Thymus (tissue), 11 donors: ENCODE results near the gene R3HDM4. TPM values are rescaled to one million over a fixed set of nuclear protein-coding genes. Genes with fewer than 3 reads are reported as not detected.
"Not testable (repeated sequence)": the region's sequence is repeated elsewhere in the genome, so short reads cannot be mapped to it uniquely, and the experiment has no call there.

Experiments used
- DNase-seq, 9 donors: peaks; one replicate each; pipeline ENCODE4 v3.0.0-alpha.2; 2013; ENCODE audit warnings: low spot score in 9 of 9, low read depth in 6 of 9, missing footprints in 1 of 9
- H3K27ac ChIP-seq, 2 donors: one replicate each; pipeline ENCODE4 v1.5.1; 2013; ENCODE audit warnings: control low read depth in 1 of 2, low read depth in 1 of 2, low read length in 1 of 2, mild to moderate bottlenecking in 1 of 2, moderate library complexity in 1 of 2
- H3K27me3 ChIP-seq, 2 donors: one replicate each; pipeline ENCODE4 v1.5.1; 2013; ENCODE audit warnings: low read length in 1 of 2; ENCODE audit not compliant: control insufficient read depth in 2 of 2, insufficient read depth in 1 of 2
- H3K36me3 ChIP-seq, 2 donors: one replicate each; pipeline ENCODE4 v1.5.1; 2013; ENCODE audit warnings: low read length in 1 of 2, mild to moderate bottlenecking in 1 of 2, moderate library complexity in 1 of 2; ENCODE audit not compliant: control insufficient read depth in 2 of 2, insufficient read depth in 2 of 2
- H3K4me1 ChIP-seq, 2 donors: one replicate each; pipeline ENCODE4 v1.5.1; 2013; ENCODE audit warnings: low read length in 2 of 2; ENCODE audit not compliant: control insufficient read depth in 2 of 2, insufficient read depth in 2 of 2
- H3K4me3 ChIP-seq, 2 donors: one replicate each; pipeline ENCODE4 v1.5.1; 2013; ENCODE audit warnings: low read length in 2 of 2, control low read depth in 1 of 2, mild to moderate bottlenecking in 1 of 2
- H3K9me3 ChIP-seq, 2 donors: one replicate each; pipeline ENCODE4 v1.5.1; 2013; ENCODE audit warnings: low read length in 1 of 2, mild to moderate bottlenecking in 1 of 2; ENCODE audit not compliant: control insufficient read depth in 2 of 2, insufficient read depth in 1 of 2
- WGBS: extraction: QIAGEN DNeasy Blood & Tissue Kit; methylation state at CpG from one replicate; pipeline ENCODE4 v1.1.7; 2013; 5-methylcytosine and 5-hydroxymethylcytosine counted together
- polyA plus RNA-seq: library from polyadenylated mRNA; stranded (reverse); fragments of 200-250 nt; gene quantifications from one replicate; pipeline ENCODE4 v1.2.3, GENCODE V29; 2013
- total RNA-seq: library from RNA; stranded (reverse); fragments of 120-200 nt; gene quantifications from one replicate; pipeline ENCODE4 v1.2.4, GENCODE V29; 2013
- donor health status: healthy.

Gene R3HDM4
- total and polyA plus RNA-seq, 2 donors = 25.7 to 102 TPM

DNA sequence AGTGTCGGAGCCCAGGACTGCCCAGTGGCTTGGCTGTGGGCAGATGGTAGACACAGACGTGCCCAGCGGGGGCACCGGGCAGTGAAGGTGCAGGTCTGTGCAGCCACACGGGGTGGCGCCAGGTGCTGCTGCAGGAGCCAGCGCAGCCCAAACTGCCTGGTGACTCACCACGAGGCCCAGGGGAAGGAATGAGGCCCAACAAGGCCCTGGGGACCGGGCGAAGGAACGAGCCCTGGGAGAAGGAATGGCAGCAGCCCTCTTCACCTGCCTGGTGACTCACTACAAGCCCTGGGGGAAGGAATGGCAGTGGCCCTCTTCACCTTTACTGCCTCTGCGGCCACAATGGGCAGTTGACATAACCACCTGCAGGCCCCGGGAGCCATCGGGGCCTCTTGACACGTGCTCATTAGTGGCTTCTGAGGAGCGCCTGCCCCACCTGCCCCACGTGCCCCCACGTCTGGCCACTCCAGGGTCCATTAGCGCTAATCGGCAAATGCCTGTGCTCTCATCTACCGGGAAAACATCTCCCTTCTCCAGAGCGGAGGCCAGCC, 29.3 kb downstream of the R3HDM4 start:
- H3K27ac ChIP-seq = no peak overlapping the region
- no peak overlapping the region for H3K4me3 ChIP-seq
- peaks cover 42 to 74% of the 10 kb centered on the region in 2 donors for H3K36me3 ChIP-seq
- H3K9me3 ChIP-seq = no peaks in the 10 kb centered on the region
- no peak for DNase-seq
- H3K4me1 ChIP-seq = no peaks in the 10 kb centered on the region
- 97% methylated on average over 22 of the region's 22 CpGs for WGBS
- no peaks in the 10 kb centered on the region for H3K27me3 ChIP-seq

DNA sequence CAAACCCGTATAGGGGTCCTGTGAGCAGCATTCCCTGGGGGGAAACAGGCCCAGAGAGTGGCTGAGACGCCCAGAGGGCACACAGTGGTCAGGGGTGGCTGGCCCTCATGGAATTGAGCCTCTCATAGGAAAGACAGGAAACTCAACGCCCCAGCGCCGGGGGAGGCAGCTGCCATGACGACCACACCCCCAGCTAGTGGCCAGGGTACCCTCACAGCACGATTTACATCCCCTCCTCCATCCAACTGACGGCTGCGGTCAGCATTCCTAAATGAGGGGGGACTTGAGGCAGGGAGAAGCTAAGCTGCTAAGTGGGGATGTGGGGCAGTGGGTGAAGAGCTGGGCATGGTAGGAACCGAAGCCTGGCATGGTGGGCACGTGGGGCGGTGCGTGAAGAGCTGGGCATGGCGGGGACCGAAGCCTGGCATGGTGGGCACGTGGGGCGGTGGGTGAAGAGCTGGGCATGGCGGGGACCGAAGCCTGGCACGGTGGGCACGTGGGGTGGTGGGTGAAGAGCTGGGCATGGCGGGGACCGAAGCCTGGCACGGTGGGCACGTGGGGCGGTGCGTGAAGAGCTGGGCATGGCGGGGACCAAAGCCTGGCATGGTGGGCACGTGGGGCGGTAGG, 30.0 kb downstream of the R3HDM4 start:
- H3K4me3 ChIP-seq = no peak overlapping the region
- no peaks in the 10 kb centered on the region for H3K27me3 ChIP-seq
- H3K4me1 ChIP-seq = no peaks in the 10 kb centered on the region
- 98% methylated on average over 30 of the region's 30 CpGs for WGBS
- no peak for DNase-seq
- H3K27ac ChIP-seq = no peak overlapping the region
- H3K36me3 ChIP-seq = peaks cover 39 to 79% of the 10 kb centered on the region in 2 donors
- H3K9me3 ChIP-seq = no peaks in the 10 kb centered on the region

DNA sequence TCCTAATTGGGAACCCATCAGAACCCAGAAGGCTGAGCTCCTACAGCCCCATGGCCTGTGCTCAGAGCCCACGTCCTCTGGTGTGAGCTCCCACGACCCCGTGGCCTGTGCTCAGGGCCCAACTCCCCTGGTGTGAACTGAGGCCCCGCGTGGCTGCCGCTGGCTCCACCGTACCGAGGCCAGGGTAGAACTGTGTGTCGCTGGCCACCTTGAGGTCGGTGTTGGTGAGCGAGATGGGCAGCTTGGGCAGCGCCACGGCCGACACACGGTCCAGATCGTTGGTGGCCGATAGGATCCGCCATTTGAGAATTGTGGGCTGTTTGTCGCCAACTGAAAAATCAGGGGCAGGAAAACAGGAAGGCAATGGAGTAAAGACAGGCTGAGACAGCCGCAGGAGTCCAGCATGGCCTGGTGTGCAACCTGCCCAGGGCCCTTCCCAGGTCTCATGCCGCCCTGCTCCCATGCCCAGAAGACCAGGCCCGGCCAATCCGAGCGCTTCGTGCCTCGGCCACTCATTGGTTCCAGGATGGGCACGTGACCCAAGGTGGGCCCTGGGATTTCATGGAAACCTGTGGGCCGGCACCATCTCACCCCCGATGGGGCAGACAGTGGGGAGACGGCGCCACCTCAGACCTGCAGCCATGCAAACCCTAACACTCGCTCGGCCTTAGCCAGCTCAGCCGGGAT, 31.5 kb downstream of the R3HDM4 start:
- WGBS = 98% methylated on average over 34 of the region's 34 CpGs
- Histone ChIP-seq H3K4me3 (no peak overlapping the region), H3K27me3 (no peaks in the 10 kb centered on the region), H3K4me1 (no peaks in the 10 kb centered on the region), H3K9me3 (no peaks in the 10 kb centered on the region), H3K27ac (no peak overlapping the region), H3K36me3 (peaks cover 41 to 78% of the 10 kb centered on the region in 2 donors)
- DNase-seq = no peak

DNA sequence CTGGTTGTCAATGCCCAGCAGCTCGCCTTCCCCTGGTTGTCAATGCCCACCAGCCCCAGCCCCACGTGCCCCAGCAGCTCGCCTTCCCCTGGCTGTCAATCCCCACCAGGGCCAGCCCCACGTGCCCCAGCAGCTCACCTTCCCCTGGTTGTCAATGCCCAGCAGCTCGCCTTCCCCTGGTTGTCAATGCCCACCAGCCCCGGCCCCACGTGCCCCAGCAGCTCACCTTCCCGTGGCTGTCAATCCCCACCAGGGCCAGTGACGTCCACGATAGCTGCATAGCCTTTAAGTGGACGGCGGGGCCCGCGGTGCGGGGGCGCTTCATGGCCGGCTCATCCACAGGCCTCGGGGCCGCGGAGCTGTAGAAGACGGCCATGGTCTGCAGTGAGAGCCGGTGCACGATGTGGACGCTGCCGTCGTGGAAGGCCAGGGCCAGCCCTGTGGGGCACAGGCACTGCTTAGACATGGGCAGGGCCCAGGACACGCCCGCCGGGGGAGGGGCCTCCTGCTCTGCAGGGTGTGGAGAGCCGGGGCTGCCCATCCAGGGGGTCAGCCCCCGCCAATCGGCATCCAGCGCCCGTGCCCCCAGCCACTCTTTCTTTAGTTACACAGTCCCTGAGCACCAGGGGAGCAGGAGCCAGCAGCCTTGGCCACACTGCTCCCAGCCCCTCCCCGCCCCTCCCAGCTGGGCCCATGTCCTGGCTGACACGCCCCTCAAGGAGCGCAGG, 33.1 kb downstream of the R3HDM4 start:
- WGBS = 95% methylated on average over 37 of the region's 37 CpGs
- Histone ChIP-seq H3K4me1 (no peaks in the 10 kb centered on the region), H3K27me3 (no peaks in the 10 kb centered on the region), H3K9me3 (no peaks in the 10 kb centered on the region), H3K4me3 (no peak overlapping the region), H3K36me3 (peaks cover 35 to 81% of the 10 kb centered on the region in 2 donors), H3K27ac (no peak overlapping the region)
- DNase-seq = no peak

DNA sequence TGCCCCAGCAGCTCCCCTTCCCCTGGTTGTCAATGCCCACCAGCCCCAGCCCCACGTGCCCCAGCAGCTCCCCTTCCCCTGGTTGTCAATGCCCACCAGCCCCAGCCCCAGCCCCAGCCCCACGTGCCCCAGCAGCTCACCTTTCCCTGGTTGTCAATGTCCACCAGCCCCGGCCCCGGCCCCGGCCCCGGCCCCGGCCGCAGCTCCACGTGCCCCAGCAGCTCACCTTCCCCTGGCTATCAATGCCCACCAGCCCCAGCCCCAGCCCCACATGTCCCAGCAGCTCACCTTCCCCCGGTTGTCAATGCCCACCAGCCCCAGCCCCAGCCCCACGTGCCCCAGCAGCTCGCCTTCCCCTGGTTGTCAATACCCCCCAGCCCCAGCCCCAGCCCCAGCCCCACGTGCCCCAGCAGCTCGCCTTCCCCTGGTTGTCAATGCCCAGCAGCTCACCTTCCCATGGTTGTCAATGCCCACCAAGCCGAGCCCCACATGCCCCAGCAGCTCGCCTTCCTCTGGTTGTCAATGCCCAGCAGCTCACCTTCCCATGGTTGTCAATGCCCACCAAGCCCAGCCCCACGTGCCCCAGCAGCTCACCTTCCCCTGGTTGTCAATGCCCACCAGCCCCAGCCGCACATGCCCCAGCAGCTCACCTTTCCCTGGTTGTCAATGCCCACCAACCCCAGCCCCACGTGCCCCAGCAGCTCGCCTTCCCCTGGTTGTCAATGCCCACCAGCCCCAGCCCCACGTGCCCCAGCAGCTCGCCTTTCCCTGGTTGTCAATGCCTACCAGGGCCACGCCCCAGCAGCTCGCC, 34.1 kb downstream of the R3HDM4 start:
- H3K27ac ChIP-seq, H3K4me1 ChIP-seq, DNase-seq, H3K27me3 ChIP-seq, H3K9me3 ChIP-seq, H3K4me3 ChIP-seq: not testable (repeated sequence)
- H3K36me3 ChIP-seq = peaks cover 30 to 81% of the 10 kb centered on the region in 2 donors
- WGBS = 93% methylated on average over 24 of the region's 24 CpGs

DNA sequence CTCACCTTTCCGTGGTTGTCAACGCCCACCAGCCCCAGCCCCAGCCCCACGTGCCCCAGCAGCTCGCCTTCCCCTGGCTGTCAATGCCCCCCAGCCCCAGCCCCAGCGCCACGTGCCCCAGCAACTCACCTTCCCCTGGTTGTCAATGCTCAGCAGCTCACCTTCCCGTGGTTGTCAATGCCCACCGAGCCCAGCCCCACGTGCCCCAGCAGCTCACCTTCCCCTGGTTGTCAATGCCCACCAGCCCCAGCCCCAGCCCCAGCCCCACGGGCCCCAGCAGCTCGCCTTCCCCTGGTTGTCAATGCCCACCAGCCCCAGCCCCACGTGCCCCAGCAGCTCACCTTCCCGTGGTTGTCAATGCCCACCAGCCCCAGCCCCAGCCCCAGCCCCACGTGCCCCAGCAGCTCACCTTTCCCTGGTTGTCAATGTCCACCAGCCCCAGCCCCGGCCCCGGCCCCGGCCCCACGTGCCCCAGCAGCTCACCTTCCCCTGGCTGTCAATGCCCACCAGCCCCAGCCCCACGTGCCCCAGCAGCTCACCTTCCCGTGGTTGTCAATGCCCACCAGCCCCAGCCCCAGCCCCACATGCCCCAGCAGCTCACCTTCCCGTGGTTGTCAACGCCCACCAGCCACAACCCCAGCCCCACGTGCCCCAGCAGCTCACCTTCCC, 34.9 kb downstream of the R3HDM4 start:
- not testable (repeated sequence) for H3K27me3 ChIP-seq, H3K4me3 ChIP-seq, H3K4me1 ChIP-seq, H3K9me3 ChIP-seq, H3K27ac ChIP-seq, DNase-seq
- 92% methylated on average over 23 of the region's 23 CpGs for WGBS
- H3K36me3 ChIP-seq = peaks cover 29 to 79% of the 10 kb centered on the region in 2 donors

DNA sequence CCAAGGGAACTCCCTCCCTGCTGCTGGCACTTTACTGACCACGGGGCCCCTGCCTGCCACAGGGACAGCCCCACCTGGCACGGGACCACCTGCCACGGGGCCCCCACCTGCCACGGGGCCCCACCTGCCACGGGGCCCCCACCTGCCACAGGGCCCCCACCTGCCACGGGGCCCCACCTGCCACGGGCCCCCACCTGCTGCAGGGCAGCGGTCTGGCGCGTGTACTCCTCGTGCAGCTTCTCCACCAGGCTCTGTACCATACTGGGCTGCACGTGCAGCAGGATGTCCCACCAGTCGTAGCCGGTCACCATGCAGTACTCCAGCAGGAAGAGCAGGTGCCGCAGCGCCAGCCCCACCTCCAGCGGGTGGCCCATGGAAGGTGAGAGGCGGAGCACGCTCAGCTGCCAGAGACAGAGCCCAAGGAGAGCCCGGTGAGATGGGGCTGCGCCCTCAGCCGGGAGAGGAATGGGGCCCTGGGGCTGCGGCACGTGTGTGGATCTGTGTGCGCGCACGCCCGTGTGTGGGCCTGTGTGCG, 36.2 kb downstream of the R3HDM4 start:
- no peak overlapping the region for H3K4me3 ChIP-seq
- H3K27me3 ChIP-seq = no peaks in the 10 kb centered on the region
- no peak overlapping the region for H3K27ac ChIP-seq
- no peak for DNase-seq
- WGBS = 91% methylated on average over 29 of the region's 29 CpGs
- H3K4me1 ChIP-seq = peaks cover 0 to 3% of the 10 kb centered on the region in 2 donors
- H3K36me3 ChIP-seq = peaks cover 24 to 73% of the 10 kb centered on the region in 2 donors
- no peaks in the 10 kb centered on the region for H3K9me3 ChIP-seq

DNA sequence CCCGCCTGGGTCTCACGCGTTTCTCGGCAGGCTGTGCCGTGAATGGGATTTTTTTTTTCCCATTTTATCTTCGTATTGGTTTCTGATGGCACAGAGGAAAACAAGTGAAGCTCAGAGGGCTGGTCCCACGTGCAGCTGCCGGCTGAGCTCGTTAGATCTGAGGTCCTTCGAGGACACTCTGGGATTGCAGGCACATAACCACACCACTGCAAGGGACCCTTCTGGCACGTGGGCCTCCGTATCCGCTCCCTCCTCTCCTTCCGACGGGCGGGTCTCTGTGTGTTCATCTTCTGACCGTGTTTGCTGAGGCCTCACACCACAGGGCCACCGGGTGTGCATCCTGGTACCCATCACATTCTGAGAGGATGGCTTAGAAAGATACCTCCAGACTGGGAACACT, 36.9 kb downstream of the R3HDM4 start:
- H3K27me3 ChIP-seq = no peaks in the 10 kb centered on the region
- H3K9me3 ChIP-seq = no peaks in the 10 kb centered on the region
- no peak overlapping the region for H3K4me3 ChIP-seq
- 97% methylated on average over 18 of the region's 18 CpGs for WGBS
- H3K27ac ChIP-seq = no peak overlapping the region
- peaks cover 0 to 3% of the 10 kb centered on the region in 2 donors for H3K4me1 ChIP-seq
- H3K36me3 ChIP-seq = peaks cover 18 to 71% of the 10 kb centered on the region in 2 donors
- no peak for DNase-seq
